Progenitor cell of endocrine pancreas (in vitro differentiated cells): Measurements from ENCODE around the gene FANK1. TPM values are rescaled to one million over a fixed set of nuclear protein-coding genes. Genes with fewer than 3 reads are reported as not detected.

Experiments used
- DNase-seq: peaks from one replicate; pipeline ENCODE4 v3.0.0; 2021; ENCODE audit warnings: low spot score; ENCODE audit not compliant: unreplicated experiment
- H3K27ac Mint-ChIP-seq: 2 replicates; pipeline ENCODE4 v1.8.0; 2021; ENCODE audit warnings: mild to moderate bottlenecking, moderate library complexity, mixed read lengths
- H3K27me3 Mint-ChIP-seq: 2 replicates; pipeline ENCODE4 v1.8.0; 2021; ENCODE audit warnings: mixed read lengths
- H3K36me3 Mint-ChIP-seq: 2 replicates; pipeline ENCODE4 v1.8.0; 2022; ENCODE audit warnings: mixed read lengths; ENCODE audit not compliant: insufficient read depth
- H3K4me1 Mint-ChIP-seq: 2 replicates; pipeline ENCODE4 v1.8.0; 2021; ENCODE audit warnings: low read depth, mixed read lengths
- H3K4me3 Mint-ChIP-seq: 2 replicates; pipeline ENCODE4 v1.8.0; 2021; ENCODE audit warnings: low read depth, mild to moderate bottlenecking, moderate library complexity, mixed read lengths
- H3K9me3 Mint-ChIP-seq: 2 replicates; pipeline ENCODE4 v1.8.0; 2021; ENCODE audit warnings: low read depth, mixed read lengths
- CTCF ChIP-seq: fragments of 200-600 bp; sonication (generic); IDR thresholded peaks from one replicate; pipeline ENCODE4 v1.5.0; 2021; ENCODE audit warnings: antibody characterized with exemption, mild to moderate bottlenecking; ENCODE audit not compliant: unreplicated experiment
- total RNA-seq: library from RNA; stranded (reverse); gene quantifications from 2 replicates; pipeline ENCODE4 v1.2.1, GENCODE V29; 2021

FANK1 gene
- total RNA-seq, 1 donor from 2014 or later = 3.2 TPM

- Mint-ChIP-seq H3K36me3 (peaks cover 1% of the 10 kb centered on the region), H3K4me3 (no peak overlapping the region), H3K27me3 (no peaks in the 10 kb centered on the region), H3K4me1 (peaks cover 43% of the 10 kb centered on the region), H3K27ac (peak overlapping the region; percentile 28), H3K9me3 (no peaks in the 10 kb centered on the region)
- TF ChIP-seq CTCF = no peak
- no peak for DNase-seq
These were observed 116.1 kb downstream of the FANK1 start for GRCh38 chr10:126012485-126012884.

- H3K4me3 Mint-ChIP-seq = no peak overlapping the region
- peaks cover 49% of the 10 kb centered on the region for H3K4me1 Mint-ChIP-seq
- peaks cover under 1% of the 10 kb centered on the region for H3K9me3 Mint-ChIP-seq
- DNase-seq = no peak
- H3K36me3 Mint-ChIP-seq = peaks cover 1% of the 10 kb centered on the region
- peak; percentile 21 for TF ChIP-seq CTCF
- H3K27ac Mint-ChIP-seq = peak overlapping the region; percentile 89
- H3K27me3 Mint-ChIP-seq = no peaks in the 10 kb centered on the region
These were observed 117.3 kb downstream of the FANK1 start for GRCh38 chr10:126013489-126014281.

GRCh38 chr10:126014309-126014708, 117.9 kb downstream of the FANK1 start:
- peaks cover 1% of the 10 kb centered on the region for H3K36me3 Mint-ChIP-seq
- H3K4me3 Mint-ChIP-seq = no peak overlapping the region
- H3K4me1 Mint-ChIP-seq = peaks cover 50% of the 10 kb centered on the region

GRCh38 chr10:126015413-126015812, 119.0 kb downstream of the FANK1 start:
- no peak for DNase-seq
- peaks cover 56% of the 10 kb centered on the region for H3K4me1 Mint-ChIP-seq
- no peak overlapping the region for H3K4me3 Mint-ChIP-seq
- no peak overlapping the region for H3K27ac Mint-ChIP-seq
- no peak for TF ChIP-seq CTCF
- H3K36me3 Mint-ChIP-seq = peaks cover 1% of the 10 kb centered on the region
- H3K9me3 Mint-ChIP-seq = peaks cover 5% of the 10 kb centered on the region
- H3K27me3 Mint-ChIP-seq = no peaks in the 10 kb centered on the region

More at GRCh38 chr10:126014309-126014708, 117.9 kb downstream of the FANK1 start:
- Mint-ChIP-seq H3K27me3 (no peaks in the 10 kb centered on the region), H3K9me3 (peaks cover 5% of the 10 kb centered on the region), H3K27ac (peak overlapping the region; percentile 89)
- no peak for DNase-seq
- no peak for TF ChIP-seq CTCF

- H3K27ac Mint-ChIP-seq = no peak overlapping the region
These were observed 119.9 kb downstream of the FANK1 start for GRCh38 chr10:126016156-126016805.

More at GRCh38 chr10:126016156-126016805, 119.9 kb downstream of the FANK1 start:
- Mint-ChIP-seq H3K36me3 (no peaks in the 10 kb centered on the region), H3K9me3 (peaks cover 5% of the 10 kb centered on the region), H3K4me3 (no peak overlapping the region), H3K4me1 (peaks cover 60% of the 10 kb centered on the region), H3K27me3 (no peaks in the 10 kb centered on the region)
- DNase-seq = no peak
- TF ChIP-seq CTCF = no peak
